Embryonic facial prominence (tissue), 1 donor: Measurements from ENCODE around the gene SDHA.
"Not testable (repeated sequence)": the region's sequence is repeated elsewhere in the genome, so short reads cannot be mapped to it uniquely, and the experiment has no call there.

Source experiments
- DNase-seq: peaks from one replicate; pipeline ENCODE4 v3.0.0-alpha.2; 2016; ENCODE audit errors: extremely low spot score

SDHA gene

DNA sequence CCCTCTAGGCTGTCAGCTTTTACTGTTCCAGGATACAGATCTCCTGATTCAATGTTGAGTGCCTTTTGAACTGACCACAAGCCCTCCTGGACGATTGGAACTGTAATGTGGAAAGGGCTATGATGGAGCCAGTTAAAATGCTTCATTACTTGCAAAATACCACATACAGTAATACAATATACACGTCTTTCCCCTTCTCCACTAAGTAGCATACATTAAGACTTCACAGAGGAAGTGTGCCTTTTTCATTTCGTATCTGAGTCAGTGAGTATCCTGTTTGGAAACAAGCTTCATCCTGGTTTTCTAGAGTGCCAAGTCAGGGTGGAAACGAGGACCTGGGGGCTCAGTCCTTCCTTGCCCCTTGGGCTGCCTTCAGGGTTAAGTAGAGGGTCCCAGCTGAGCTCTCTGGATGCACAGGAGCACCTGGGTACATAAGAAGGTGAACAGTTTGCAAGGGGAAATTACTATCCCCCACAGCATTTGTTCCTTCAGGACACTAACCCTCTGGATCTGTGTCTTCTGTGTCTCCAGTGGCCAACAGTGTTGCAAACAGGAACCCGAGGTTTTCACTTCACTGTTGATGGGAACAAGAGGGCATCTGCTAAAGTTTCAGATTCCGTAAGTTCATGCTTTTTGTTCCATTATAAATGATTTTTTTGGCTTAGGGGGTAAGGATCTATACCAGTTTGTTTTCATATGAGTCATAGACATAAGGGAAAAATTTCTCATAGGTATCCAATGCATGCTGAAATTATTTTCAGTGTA is 5.0 kb downstream of the SDHA start:
- not testable (repeated sequence) for DNase-seq

DNA sequence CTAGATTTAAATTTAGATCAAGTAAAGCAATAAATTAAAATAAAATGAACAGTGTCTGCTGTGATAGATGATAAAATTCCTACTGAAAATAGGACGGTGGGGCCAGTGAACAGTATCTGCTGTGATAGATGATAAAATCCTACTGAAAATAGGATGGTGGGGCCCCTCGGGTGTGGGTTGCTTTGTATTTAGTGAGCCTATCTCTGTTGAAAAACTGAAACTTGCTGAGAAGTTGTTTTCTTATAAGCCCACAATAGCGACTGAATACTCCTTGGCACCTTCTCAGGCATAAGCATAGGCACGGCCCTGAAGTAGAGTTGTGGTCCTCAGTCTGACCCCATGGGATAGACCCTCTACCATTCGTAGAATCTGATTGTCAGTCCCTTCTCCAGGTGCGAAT is 5.7 kb downstream of the SDHA start:
- DNase-seq, result no peak

DNA sequence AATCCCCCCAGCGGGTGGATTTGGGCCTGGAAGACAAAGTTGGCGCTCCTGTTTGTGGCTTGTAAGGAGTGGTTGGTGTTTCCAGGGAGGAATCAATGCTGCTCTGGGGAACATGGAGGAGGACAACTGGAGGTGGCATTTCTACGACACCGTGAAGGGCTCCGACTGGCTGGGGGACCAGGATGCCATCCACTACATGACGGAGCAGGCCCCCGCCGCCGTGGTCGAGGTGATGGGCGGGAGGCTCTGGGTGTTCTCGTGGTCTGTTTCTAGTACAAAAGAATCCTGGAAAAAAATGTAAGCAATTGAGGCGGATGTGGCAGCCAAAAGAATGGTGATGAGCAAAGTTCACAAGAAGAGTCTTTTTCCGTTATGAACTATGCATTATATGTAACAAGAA is 7.2 kb downstream of the SDHA start:
- no peak for DNase-seq

DNA sequence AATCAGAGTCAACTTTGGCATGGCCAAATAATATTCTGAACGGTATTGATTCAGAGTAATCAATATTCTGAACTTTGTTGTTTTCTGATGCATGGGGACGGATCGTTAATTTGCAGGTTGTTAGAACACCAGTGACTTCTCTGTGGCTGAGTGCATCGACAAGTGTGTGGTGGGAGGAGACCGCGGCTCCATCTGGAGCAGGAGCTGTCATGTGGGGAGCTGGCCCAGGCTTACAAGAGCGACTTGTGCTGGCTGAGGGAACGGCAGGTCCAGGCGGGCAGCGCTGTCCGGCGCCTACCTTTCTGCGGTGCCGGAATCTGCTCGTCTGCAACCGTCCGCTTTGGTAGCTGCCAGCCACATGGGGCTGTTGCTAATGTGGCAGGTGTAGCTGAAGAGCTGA is 9.3 kb downstream of the SDHA start:
- DNase-seq, result not testable (repeated sequence)

DNA sequence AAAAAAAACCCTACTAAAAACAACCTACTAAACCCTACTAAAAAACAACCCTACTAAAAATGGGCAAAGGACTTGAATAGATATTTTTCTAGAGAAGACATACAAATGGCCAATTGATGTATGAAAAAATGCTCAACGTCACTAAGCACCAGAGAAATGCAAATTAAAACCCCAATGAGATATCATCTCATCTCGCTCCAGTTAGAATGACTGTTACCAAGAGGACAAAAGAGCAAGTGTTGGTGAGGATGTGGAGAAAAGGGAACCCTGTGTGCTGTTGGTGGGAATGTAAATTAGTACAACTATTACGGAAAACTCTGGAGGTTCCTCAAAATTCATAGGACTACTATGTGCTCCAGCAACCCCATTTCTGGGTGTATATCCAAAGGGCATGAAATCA is 10.8 kb downstream of the SDHA start:
- DNase-seq, result no peak

DNA sequence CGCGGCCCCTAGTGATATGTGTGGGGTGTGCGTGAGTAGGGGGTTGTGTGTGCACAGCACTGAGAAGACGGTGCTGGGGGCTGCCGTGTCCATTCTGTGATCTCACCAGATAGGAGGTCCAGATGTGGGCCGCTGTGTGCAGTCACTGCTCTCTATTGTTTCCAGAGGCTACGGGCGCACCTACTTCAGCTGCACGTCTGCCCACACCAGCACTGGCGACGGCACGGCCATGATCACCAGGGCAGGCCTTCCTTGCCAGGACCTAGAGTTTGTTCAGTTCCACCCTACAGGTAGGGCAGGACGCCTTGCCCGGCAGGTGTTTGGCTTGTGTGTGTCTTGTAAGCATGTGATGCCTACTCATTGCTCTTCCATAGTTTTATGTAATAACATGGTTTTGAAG is 12.6 kb downstream of the SDHA start:
- no peak for DNase-seq

DNA sequence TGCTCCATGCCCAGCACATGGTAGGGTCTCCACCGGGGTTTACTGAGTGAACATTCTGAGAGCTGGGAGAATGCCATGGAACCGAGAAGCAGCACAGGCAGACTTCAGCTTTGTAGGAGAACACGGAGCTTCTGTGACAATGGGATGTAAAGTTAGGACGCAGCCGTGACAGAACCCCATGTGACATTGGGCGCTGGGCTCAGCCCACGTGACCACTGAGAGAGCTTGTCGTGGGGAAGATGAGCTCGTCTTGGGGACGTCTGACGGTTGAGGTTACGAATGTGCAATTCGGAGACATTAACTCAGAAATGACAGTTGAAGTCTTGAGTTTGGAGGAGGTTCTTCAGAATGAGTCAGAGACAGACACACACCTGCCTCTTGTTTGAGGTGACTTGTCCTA is 13.5 kb downstream of the SDHA start:
- DNase-seq, result no peak

DNA sequence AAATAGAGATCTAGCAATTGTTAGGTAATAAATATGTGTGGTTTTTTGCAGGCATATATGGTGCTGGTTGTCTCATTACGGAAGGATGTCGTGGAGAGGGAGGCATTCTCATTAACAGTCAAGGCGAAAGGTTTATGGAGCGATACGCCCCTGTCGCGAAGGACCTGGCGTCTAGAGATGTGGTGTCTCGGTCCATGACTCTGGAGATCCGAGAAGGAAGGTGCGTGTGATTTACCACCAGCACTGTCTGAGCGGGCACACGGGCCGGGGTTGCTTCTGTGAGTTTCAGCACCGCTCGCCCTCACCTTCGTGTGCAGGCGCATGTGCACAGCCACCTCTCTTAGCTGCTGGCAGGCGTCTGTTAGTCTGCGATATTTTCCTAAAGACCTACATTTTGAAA is 15.3 kb downstream of the SDHA start:
- DNase-seq, result not testable (repeated sequence)

DNA sequence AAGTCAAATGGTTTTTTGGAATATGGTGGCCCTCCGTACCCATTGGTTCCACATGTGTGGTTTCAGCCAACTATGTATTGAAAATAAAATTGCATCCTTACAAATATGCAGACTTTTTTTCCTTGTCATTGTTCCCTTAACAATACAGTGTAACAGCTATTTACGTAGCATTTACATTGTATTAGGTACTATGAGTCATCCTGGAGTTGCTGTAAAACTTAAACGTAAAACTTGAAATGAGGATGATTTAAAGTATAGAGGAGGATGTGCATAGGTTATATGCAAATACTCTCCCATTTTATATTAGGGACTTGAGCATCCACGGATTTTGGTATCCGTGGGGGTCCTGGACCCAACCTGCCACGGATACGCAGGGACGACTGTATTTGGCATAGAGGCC is 16.3 kb downstream of the SDHA start:
- no peak for DNase-seq

DNA sequence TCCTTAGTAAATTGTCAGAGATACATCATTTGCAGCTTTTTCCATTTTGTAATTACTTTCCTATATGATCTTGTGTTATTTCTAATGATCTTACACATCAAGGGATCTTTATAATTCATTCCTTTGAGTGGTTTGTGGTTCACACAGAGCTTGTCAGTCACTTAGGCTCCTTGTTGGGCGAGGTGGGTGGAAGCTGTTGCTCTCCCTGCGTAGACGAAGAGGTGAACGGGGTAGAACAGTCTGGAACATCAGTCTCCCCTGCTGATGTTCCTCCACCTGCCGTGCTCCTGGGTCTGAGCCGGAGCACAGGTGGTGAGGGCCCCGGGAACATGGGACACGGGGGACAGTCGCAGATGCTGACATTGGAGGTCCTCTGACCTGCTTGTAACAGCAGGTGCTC is 17.4 kb downstream of the SDHA start:
- not testable (repeated sequence) for DNase-seq

DNA sequence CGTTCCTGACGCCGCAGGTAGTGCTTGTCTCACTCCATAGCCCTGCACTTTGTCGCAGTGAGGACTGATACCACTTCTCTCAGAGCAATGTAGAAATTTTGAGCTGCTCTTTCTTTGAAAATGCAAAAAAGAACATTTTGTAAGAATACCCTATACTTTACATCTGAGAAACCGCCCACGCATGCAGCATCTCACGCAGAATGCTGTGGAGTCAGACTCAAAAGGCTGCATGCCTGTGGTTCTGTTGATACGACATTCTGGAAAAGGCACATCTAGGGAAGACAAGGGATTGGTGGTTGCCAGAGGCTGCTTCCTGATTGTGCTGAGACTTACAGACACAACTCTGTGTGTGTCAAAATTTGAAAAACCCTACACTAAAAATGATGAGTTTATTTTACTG is 19.8 kb downstream of the SDHA start:
- DNase-seq, result not testable (repeated sequence)

DNA sequence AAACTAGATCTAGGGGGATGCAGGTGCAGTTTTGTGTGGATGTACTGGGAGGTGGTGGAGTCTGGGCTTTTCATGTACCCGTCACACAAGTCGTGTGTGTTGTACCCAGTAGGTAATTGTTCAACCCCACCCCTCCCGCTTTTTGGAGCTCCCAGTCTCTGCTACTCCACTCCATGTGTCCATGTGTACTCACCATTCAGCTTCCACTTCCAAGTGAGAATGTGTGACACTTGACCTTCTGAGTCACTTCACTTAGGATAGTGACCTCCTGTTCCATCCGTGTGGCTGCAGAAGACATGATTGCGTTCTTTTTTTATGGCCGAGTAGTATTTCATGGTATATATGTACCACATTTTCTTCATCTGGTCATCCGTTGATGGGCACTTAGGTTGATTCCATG is 22.4 kb downstream of the SDHA start:
- DNase-seq, result not testable (repeated sequence)

DNA sequence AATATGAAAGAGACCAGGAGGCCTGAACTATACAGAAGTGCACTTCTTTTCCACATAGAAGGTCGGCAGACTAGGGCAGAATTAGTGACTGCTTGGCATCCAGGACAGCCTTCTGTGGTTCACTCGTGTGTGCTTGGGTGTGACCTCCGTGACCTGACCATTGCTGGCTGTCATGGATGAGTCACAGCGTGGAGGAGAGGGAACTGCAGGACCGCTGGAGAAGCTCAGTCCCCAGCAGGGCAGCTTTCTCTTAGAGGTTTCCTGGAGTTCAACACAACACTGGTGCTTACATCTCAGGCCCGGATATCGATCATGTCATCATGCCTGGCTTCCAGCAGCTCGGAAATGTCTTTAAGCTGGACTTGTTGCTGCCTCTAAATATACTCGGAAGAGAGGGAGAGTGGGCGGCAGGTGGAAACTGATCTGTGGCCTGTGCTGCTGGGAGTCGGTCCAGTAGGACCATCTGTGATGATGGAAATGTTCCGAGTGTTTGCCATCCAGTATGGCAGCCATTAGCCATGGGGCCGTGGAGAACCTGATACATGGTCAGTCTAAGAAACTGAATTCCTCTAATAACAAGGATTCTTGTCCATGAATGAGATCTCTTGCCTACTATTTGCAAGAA is 23.0 kb downstream of the SDHA start:
- DNase-seq, result not testable (repeated sequence)

DNA sequence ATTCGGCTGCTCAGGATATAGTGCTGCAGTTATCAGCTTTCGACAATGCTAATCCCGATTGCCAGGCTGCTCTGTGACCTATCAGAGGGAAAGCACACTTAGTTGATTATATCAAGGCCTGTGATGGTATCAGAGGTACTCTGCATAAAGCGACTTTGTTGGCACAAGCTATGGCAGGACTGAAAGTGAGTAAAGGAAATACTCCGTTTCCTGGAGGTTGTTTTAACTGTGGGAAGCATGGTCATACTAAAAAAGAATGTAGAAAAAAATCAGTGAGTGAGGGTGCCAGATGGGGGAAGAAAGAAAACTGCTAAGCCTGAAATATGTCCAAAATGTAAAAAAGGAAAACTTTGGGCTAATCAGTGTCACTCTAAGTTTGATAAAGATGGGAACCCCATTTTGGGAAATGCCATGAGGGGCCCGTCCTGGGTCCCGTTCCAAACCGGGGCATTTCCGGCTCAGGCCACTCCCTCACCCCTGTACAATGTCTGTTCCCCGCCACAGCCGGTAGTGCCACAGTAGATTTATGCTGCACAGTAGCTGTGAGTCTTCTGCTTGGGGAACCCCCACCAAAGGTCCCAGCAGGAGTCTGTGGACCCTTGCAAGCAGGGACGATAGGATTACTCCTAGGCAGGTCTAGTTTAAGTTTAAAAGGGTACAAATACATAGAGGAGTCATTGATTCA is 25.7 kb downstream of the SDHA start:
- DNase-seq, result not testable (repeated sequence)

DNA sequence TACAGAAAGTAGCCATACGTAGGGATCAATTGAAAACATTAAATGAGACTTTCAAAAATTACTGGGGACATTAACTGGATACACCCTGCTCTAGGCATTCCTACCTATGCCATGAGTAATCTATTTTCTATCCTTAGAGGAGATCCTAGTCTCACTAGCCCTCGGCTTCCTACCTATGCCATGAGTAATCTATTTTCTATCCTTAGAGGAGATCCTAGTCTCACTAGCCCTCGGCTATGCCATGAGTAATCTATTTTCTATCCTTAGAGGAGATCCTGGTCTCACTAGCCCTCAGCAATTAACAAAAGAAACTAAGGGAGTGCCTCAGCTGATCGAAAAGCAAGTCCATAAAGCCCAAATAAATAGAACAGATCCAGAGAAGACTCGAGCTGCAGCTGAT is 27.6 kb downstream of the SDHA start:
- not testable (repeated sequence) for DNase-seq

DNA sequence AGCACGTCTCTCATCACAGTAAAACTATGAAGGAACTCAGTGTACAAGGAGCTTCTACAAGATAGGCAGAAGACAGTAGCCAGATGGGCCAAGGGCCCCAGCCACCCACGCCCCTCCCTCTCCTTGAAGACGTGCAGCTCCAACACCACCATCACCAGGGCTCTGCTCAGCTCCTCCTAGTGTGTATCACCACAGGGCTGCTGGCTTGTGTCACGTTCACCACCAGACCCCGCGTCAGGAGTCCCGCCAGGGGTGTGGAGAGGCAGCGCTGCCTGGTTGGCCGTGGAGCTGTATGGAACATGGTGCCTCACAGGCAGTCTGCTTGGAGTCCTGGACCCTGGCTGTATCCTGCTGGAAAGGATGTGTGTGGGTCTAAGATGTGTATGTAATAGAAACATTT is 32.3 kb downstream of the SDHA start:
- not testable (repeated sequence) for DNase-seq

DNA sequence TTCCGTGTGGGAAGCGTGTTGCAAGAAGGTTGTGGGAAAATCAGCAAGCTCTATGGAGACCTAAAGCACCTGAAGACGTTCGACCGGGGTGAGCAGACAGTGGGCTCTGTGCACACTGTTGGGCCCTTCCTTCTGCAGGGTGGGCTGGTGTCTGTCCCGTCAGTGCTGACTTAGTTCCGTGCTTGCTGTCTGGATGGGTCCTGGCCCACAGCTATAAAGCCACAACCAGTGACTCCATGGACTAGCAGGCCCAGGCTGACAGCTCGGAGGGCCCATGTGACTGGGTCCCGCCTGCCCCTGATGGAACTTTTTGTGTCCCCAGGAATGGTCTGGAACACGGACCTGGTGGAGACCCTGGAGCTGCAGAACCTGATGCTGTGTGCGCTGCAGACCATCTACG is 32.9 kb downstream of the SDHA start:
- DNase-seq, result not testable (repeated sequence)

DNA sequence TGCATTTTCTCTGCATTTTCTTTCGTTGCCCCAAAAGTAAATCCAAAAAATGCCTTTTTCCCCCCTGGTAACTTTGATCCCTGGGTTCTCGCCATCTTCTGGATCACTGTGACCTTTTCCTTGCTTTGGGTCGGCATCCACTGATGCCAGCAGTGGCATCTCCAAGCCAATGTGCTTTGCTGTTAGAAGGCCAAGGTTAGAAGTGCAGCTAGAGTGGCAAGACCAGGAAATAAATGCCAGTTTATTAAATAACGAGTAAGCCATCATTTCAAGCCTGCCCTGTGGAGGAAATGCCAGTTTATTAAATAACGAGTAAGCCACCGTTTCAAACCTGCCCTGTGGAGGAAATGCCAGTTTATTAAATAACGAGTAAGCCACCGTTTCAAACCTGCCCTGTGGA is 33.4 kb downstream of the SDHA start:
- not testable (repeated sequence) for DNase-seq

DNA sequence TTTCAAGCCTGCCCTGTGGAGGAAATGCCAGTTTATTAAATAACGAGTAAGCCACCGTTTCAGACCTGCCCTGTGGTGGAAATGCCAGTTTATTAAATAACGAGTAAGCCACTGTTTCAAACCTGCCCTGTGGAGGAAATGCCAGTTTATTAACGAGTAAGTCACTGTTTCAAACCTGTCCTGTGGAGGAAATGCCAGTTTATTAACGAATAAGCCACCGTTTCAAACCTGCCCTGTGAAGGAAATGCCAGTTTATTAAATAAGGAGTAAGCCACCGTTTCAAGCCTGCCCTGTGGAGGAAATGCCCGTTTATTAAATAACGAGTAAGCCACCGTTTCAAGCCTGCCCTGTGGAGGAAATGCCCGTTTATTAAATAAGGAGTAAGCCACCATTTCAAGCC is 33.9 kb downstream of the SDHA start:
- not testable (repeated sequence) for DNase-seq

DNA sequence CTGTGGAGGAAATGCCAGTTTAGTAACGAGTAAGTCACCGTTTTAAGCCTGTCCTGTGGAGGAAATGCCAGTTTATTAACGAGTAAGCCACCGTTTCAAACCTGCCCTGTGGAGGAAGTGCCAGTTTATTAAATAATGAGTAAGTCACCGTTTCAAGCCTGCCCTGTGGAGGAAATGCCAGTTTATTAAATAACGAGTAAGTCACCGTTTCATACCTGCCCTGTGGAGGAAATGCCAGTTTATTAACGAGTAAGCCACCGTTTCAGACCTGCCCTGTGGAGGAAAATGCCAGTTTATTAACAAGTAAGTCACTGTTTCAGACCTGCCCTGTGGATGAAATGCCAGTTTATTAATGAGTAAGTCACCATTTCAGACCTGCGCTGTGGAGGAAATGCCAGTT is 34.4 kb downstream of the SDHA start:
- DNase-seq, result no peak

DNA sequence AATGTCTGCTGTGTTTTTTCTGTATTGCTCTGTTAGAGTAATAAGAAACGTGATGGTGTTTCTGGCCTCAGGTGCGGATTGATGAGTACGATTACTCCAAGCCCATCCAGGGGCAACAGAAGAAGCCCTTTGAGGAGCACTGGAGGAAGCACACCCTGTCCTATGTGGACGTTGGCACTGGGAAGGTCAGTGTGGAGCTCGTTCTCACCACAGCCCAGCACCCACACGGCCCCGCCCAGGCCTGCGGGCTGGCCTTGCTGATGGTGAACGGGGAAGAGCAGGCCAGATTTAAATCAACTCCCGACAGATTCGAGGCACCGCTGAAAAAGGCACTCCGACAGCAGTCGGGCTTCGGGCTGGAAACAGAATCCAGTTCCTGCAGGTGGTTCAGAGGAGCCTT is 36.2 kb downstream of the SDHA start:
- not testable (repeated sequence) for DNase-seq

DNA sequence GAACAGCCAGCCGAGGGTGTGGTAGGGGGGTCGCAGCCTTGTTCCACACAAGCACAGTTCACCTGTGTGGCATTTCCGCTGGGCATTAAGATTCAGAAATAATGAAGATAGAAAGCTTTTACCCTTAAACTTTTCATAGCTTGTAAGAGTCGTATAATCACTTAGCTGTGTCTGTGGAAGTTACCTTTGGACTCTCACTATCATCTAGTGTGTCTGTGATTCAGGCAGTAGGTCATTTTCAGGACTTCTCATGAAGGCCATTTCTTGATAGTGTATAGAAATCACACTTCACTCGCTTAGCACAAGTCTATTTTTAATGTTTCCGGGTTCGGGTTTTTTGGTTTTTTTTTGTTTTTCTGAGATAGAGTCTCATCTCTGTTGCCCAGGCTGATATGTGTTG is 37.0 kb downstream of the SDHA start:
- DNase-seq, result not testable (repeated sequence)

DNA sequence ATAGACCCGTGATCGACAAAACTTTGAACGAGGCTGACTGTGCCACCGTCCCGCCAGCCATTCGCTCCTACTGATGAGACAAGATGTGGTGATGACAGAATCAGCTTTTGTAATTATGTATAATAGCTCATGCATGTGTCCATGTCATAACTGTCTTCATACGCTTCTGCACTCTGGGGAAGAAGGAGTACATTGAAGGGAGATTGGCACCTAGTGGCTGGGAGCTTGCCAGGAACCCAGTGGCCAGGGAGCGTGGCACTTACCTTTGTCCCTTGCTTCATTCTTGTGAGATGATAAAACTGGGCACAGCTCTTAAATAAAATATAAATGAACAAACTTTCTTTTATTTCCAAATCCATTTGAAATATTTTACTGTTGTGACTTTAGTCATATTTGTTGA is 38.2 kb downstream of the SDHA start:
- DNase-seq, result not testable (repeated sequence)
